ENCODE results near the gene IGFLR1. TPM values are rescaled to one million over a fixed set of nuclear protein-coding genes. Genes with fewer than 3 reads are reported as not detected.

Gene IGFLR1
- total and polyA plus RNA-seq, 8 donors, result 3.6 to 36.8 (median 9.4) TPM

DNA sequence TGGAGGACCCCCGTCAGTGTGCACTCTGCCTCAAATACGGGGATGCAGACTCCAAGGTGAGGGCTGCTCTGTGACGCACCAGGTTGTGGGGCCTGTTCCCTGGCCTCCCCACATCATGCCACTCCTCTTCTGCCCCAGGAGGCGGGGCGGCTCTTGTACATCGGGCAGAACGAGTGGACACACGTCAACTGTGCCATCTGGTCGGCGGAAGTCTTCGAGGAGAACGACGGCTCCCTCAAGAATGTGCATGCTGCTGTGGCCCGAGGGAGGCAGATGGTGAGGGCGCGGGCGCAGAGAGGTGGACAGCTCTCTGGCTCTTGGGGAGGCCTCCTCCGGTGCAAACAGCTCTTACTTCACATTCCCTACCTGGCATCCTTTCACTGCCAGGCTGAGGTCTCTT is 13.2 kb downstream of the IGFLR1 start:
- intact Hi-C loops (cut with DNase I; ENCODE audit: low total_unique reads), result no loop called here
- no peaks in the 10 kb centered on the region for H3K4me1 ChIP-seq
- WGBS, 5 donors, result 85 to 91% (median 90%) methylated on average over 18 of the region's 18 CpGs
- no peaks in the 10 kb centered on the region for H3K27me3 ChIP-seq
- H3K9me3 ChIP-seq, result no peaks in the 10 kb centered on the region
- no peak overlapping the region for H3K27ac ChIP-seq
- no peak overlapping the region for H3K4me3 ChIP-seq
- DNase-seq, result no peak
- peaks cover 90 to 100% (median 100%) of the 10 kb centered on the region in 4 donors for H3K36me3 ChIP-seq
- TF ChIP-seq POLR2AphosphoS5 (IDR thresholded peaks at IDR 0.05), result no peak
- TF ChIP-seq, protein P1, sequence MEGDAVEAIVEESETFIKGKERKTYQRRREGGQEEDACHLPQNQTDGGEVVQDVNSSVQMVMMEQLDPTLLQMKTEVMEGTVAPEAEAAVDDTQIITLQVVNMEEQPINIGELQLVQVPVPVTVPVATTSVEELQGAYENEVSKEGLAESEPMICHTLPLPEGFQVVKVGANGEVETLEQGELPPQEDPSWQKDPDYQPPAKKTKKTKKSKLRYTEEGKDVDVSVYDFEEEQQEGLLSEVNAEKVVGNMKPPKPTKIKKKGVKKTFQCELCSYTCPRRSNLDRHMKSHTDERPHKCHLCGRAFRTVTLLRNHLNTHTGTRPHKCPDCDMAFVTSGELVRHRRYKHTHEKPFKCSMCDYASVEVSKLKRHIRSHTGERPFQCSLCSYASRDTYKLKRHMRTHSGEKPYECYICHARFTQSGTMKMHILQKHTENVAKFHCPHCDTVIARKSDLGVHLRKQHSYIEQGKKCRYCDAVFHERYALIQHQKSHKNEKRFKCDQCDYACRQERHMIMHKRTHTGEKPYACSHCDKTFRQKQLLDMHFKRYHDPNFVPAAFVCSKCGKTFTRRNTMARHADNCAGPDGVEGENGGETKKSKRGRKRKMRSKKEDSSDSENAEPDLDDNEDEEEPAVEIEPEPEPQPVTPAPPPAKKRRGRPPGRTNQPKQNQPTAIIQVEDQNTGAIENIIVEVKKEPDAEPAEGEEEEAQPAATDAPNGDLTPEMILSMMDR (IDR thresholded peaks at IDR 0.05), result no peak
- no peak for TF ChIP-seq EP300 (IDR thresholded peaks at IDR 0.05)
- TF ChIP-seq POLR2A (IDR thresholded peaks at IDR 0.05), result no peak

DNA sequence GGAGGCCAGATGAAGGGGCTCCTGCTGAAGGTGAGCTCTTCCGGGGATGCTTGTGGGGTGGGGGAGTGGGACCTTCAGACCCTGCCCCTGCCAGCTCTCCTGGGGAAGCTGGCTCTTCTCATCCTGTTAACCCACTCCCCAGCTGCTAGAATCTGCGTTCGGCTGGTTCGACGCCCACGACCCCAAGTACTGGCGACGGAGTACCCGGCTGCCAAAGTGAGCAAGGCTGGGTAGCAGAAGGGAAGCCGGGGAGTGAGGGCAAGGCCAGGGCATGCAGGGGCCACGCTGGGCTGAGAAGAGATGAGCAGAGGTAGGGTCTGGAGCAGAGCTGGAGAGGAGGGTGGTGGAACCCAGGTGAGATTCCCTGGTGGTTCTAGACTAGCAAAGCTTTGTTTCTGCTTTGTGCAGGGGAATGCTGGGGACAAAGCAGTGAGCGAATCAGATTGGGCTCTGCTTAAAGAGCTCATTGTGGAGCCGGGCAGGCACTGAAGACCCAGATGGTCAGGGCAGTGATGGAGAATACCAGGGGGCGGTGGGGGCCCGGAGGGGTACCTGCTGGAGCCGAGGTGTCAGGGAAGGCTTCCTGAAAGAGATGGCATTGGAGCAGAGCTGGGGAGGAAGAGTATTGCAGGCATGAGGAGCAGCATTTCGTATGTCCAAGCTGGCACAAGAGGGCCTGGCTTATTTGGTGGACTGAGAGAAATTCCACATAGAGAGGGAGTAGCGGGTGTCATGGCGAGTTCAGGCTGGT is 14.1 kb downstream of the IGFLR1 start:
- no peak overlapping the region for H3K27ac ChIP-seq
- H3K36me3 ChIP-seq, result peaks cover 98 to 100% (median 100%) of the 10 kb centered on the region in 4 donors
- H3K4me3 ChIP-seq, result no peak overlapping the region
- H3K4me1 ChIP-seq, result no peaks in the 10 kb centered on the region
- no peaks in the 10 kb centered on the region for H3K27me3 ChIP-seq
- no peaks in the 10 kb centered on the region for H3K9me3 ChIP-seq
- no peak for DNase-seq
- TF ChIP-seq POLR2A (IDR thresholded peaks at IDR 0.05) (no peak), POLR2AphosphoS5 (IDR thresholded peaks at IDR 0.05) (no peak), EP300 (IDR thresholded peaks at IDR 0.05) (no peak)
- TF ChIP-seq, protein P1 (IDR thresholded peaks at IDR 0.05), result no peak
- intact Hi-C loops (cut with DNase I; ENCODE audit: low total_unique reads), result no loop called here
- WGBS, 5 donors, result 91 to 95% (median 92%) methylated on average over 12 to 19 of the region's 19 CpGs

DNA sequence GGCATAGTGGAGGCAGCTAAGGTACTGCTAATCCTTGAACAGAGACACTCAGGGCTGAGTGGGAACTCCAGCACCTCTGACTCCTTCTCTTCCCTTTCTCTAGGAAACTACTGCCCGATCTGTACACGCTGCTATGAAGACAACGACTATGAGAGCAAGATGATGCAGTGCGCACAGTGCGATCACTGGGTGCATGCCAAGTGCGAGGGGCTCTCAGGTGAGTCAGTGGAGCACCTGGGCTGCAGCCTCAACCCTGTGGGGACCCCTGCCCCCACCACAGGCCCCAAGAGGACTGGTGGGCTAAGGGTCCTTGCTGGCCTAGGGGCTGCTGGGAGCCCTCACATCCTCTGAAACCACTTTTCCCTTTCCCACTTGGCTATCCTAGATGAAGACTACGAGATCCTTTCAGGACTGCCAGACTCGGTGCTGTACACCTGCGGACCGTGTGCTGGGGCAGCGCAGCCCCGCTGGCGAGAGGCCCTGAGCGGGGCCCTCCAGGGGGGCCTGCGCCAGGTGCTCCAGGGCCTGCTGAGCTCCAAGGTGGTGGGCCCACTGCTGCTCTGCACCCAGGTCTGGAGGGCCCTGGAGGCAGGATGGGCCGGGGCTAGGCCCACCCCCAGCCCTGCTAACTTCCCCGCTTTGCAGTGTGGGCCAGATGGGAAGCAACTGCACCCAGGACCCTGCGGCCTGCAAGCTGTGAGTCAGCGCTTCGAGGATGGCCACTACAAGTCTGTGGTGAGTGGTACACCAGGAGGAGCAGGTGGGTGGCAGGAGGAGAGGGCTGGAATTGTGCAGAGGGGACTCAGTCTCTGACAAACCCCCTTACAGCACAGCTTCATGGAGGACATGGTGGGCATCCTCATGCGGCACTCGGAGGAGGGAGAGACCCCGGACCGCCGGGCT is 14.9 kb downstream of the IGFLR1 start:
- H3K4me1 ChIP-seq, result peaks cover 0 to 3% (median under 1%) of the 10 kb centered on the region in 4 donors
- no peaks in the 10 kb centered on the region for H3K27me3 ChIP-seq
- H3K9me3 ChIP-seq, result no peaks in the 10 kb centered on the region
- no peak overlapping the region for H3K27ac ChIP-seq
- WGBS, 5 donors, result 92 to 96% (median 95%) methylated on average over 18 to 25 of the region's 25 CpGs
- no peak overlapping the region for H3K4me3 ChIP-seq
- intact Hi-C loops (cut with DNase I; ENCODE audit: low total_unique reads), result no loop called here
- TF ChIP-seq POLR2A (IDR thresholded peaks at IDR 0.05) (no peak), EP300 (IDR thresholded peaks at IDR 0.05) (no peak), POLR2AphosphoS5 (IDR thresholded peaks at IDR 0.05) (no peak)
- TF ChIP-seq, protein P1 (IDR thresholded peaks at IDR 0.05), result no peak
- no peak for DNase-seq
- peaks cover 100% of the 10 kb centered on the region in 4 donors for H3K36me3 ChIP-seq

DNA sequence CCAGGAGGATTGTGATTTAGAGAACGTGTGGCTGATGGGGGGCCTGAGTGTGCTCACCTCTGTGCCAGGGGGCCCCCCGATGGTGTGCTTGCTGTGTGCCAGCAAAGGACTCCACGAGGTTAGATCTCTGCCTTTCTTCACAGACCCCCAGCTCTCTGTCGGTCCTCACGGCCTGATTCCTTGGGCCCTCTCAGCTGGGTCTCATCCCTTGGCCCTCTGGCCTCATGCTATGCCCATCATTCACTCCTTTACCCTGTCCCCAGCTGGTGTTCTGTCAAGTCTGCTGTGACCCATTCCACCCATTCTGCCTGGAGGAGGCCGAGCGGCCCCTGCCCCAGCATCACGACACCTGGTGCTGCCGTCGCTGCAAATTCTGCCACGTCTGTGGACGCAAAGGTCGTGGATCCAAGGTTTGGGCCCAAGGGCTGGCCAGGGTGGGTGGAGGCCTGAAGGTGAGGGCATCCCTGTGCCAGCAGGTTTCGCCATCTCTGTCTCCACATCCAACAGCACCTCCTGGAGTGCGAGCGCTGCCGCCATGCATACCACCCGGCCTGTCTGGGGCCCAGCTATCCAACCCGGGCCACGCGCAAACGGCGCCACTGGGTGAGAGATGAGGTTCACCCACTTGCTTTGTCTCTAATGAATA is 16.9 kb downstream of the IGFLR1 start:
- intact Hi-C loops (cut with DNase I; ENCODE audit: low total_unique reads), result no loop called here
- Histone ChIP-seq H3K4me3 (no peak overlapping the region), H3K4me1 (peaks cover 0 to 21% (median 10%) of the 10 kb centered on the region in 4 donors), H3K9me3 (no peaks in the 10 kb centered on the region), H3K36me3 (peaks cover 98 to 100% (median 100%) of the 10 kb centered on the region in 4 donors), H3K27ac (no peak overlapping the region), H3K27me3 (no peaks in the 10 kb centered on the region)
- TF ChIP-seq POLR2A (IDR thresholded peaks at IDR 0.05) (no peak), POLR2AphosphoS5 (IDR thresholded peaks at IDR 0.05) (no peak), EP300 (IDR thresholded peaks at IDR 0.05) (no peak)
- TF ChIP-seq, protein P1 (IDR thresholded peaks at IDR 0.05), result no peak
- no peak for DNase-seq
- 94 to 97% (median 96%) methylated on average over 20 to 23 of the region's 23 CpGs for WGBS, 5 donors
